Umbilical cord (tissue), 2 donors: ENCODE results near the gene RAB3B. TPM values are rescaled to one million over a fixed set of nuclear protein-coding genes. Genes with fewer than 3 reads are reported as not detected.
"Not testable (repeated sequence)": the region's sequence is repeated elsewhere in the genome, so short reads cannot be mapped to it uniquely, and the experiment has no call there.

Source experiments
- DNase-seq: peaks from one replicate; pipeline ENCODE4 v3.0.0-alpha.2; 2015; ENCODE audit warnings: low spot score
- total RNA-seq: library from RNA; depleted of rRNA; stranded (reverse); fragments of >200 nt; gene quantifications from one replicate; pipeline ENCODE4 v1.2.3, GENCODE V29; 2014; ENCODE audit warnings: low replicate concordance; ENCODE audit not compliant: insufficient read depth

RAB3B gene
- total RNA-seq, 1 donor from 2014 or later = 2.4 TPM

DNA sequence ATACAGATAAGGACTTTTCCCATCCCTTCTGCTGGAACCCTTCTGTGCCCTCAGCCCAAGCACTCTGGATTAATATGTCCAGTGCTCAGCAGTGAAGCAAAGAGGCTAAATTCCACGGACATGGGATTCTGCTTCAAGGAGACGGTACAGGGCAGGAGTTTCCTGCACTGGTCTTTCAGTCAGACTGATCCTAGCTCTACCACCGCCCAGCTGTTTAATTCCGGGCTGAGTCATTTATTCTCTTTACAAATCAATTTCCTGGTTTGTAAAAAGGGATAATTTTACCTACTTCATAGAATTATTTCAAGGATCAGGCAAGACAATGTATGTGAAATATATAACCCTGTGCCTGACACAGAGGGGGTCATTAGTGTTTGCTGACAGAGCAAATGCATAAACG, 70.4 kb downstream of the RAB3B start:
- no peak for DNase-seq

DNA sequence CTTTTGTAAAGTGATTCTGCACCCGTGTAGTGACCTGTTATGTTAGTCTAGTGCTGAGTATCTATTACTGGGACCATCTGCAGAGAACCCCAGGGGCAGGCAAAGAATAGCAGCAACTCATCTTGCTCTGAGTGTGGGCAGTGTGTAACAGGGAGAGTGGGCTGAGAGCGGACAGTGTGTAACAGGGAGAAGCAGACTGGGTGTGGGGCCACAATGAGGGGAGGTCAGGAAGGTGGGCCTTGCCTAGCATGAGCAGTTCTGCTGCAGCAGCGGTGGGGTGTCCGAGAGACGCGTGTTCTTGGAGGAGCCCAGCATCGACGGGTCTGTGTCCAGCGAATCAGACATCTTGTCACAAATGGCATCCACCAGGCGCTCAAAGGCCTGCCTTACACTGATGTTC, 70.8 kb downstream of the RAB3B start:
- no peak for DNase-seq

DNA sequence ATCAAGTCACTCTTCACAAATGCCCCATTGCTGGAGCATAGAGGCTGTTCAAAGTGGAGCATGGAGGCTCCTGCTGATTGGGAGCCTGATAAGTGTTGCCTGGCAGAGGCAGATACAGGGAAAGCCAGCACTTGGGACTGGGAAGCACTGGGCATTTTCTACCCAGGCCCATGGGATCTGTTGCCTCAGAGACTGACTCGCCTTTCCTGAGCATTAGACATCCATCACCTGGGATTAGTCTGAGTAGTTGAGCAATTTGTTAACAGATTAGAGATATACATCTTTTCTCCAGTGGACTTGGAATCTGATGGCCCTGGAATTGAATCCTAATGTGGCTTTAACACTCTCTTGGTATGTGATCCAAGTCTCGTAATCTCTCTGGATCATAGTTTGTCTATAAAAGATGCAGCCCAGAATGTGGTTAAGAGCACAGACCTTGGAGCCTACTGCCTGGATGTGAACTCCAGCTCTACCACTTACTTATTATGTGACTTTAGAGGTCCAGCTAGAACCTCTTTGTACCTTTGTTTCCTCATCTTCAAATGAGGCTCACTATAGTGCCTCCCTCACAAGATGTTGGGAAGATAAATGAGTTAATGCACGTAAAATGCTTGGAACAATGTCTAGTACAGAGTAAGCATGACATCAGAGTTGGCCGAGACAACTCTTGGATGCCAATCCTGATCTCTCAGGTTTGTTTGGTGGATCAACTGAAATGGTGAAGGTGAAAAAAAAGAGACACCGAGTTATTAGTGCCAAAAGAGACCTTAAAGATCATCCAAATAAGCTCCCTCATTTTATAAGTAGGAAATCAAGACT, 73.7 kb downstream of the RAB3B start:
- peak; percentile 22 for DNase-seq

DNA sequence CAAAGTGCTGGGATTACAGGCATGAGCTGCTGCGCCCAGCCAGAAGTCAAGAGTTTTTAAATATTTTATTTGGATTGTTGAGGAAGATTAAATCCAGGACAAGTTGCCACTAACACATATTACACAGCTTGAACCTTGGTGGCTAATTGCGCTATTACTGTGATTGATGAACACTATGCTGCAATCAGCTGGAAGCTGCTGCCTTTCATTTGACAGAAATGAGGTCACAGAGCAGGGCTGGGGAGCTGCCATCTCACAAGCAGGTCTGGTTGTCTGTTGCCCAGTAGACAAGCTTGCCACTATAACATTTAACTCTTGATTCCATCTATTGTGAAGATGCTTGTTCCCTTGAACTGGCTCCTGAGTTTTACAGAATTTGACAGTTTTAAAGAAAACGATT, 74.5 kb downstream of the RAB3B start:
- no peak for DNase-seq

DNA sequence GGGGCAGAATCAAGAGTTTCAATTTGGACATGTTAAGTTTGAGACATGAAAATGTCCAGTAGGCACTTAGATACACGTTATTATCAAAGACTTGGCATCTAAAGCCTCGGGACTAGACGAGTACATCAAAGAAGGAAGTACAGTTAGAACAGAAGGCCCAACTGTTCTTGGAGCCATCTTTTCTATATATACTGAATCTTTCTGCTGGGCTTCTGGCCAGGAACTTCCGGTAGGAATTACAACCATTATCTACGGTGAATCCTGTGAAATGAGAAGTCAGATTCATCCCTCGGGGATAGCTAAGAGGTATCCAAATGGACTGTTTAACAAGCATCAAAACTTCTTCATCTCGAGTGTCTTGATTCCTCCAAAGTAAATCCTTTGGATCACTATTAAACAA, 77.6 kb downstream of the RAB3B start:
- no peak for DNase-seq

DNA sequence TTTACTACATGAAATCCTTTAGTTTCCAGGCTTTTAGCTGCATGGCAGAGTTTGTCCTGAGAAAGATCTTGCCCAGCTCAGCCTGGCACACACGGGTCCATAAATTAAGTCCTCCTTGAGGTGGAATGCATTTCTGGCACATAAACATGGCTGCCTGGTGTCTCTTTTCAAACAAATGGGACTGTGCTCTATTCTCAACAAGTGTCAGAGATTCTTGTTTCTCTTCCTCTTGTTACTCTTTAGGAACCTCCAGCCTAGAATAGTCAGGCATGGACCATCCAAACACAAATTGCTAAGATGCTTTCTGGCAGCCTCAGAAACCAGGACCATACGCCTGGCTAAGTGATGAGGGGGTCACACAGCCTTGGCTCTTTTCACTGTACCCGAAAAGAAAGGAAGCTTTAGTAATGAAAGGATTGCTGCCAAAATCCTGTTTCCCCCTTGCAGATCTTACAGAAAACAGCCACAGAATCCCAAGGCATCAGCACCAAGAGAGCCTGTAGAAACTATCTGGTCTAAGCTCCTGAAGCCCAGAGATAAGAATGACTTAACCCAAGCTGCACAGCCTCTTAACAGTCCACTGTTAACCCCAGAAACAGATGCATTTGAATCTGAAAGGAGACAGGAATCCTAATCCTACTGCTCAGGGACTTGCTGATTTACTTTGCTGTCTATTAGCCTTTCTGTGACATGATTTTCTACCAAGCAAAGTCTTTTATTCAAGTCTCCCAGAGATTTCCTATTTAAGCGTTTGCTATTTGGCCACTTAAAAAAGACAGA, 80.1 kb downstream of the RAB3B start:
- DNase-seq = peak; percentile 79

DNA sequence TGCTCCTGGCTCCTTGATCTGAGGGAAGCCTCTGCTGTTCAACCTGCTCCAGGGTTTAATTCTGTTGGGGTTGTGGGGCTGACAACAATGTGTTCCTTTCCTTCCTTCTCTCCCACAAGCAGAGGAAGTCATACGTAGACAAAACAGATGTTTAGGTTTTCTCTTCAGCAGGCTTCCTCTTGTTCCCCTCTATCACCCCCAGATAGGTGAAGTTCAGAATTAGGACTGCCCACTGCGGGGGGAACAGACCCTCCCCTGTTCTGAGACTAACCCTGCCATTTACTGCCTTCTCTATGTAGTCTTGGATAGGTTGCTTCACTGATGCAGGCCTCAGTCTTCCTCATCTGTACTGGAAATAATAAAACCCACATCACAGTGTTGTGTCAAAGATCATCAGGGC, 82.0 kb downstream of the RAB3B start:
- DNase-seq = no peak

DNA sequence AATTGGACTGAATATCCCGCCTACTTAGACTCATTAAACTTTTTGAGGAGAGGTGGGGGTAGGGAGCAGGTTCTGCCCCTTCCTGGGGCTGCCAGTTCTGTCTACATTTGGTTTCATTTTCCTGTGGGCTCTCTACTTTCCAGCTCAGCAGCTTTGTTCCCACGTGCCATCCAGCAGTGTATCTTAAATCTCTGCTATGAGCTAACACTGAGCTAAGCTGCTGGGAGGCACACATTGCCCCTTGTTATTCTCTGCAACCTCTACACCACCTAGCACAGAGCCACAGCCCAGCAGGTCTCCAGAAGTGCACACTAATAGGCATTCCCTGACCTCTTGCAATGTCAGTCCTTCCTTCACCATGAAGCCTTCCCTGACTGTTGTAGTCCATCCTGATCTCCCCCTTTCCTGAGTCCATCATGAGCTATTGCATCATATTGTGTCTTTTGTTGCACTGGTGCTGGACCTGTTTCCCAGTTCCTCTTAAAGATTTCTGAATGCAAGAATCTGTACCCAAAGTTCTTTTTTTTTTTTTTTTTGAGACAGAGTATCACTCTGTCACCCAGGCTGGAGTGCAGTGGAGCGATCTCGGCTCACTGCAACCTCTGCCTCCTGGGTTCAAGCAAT, 83.3 kb downstream of the RAB3B start:
- no peak for DNase-seq

DNA sequence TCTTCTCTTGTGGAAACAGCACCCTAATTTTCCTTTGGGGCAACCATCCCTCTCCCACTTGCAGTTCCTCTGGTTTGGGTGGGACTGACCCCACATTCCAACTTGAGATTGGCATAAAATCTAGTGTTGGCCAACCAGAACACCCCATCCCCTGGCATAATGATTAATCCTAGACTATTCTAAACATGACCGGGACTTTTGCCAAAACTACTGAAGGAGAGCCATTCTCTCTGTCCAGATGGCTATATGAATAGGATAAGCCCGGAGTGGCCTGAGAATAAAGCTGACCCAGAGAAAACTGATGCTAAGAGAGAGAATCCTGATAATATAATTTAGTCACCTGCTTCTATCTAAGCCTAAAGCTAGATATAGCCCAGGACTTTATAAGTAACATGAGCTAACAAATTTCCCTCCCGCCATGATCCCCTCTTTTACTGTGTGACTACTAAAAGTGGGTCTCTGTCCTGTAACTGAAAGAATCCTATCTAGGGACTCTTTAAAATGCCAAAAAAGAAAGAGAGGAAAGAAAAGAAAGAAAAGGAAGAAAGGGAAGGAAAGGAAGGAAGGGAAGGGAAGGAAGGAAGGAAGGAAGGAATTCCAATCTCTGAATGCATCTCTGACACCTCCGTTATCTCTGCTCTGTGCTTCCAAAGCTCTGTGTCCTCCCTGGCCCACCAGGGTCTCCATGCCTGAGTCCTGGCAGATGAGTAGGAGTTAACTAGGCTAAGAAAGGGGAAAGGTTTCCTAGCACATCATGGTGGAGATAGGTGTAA, 84.0 kb downstream of the RAB3B start:
- DNase-seq = no peak

DNA sequence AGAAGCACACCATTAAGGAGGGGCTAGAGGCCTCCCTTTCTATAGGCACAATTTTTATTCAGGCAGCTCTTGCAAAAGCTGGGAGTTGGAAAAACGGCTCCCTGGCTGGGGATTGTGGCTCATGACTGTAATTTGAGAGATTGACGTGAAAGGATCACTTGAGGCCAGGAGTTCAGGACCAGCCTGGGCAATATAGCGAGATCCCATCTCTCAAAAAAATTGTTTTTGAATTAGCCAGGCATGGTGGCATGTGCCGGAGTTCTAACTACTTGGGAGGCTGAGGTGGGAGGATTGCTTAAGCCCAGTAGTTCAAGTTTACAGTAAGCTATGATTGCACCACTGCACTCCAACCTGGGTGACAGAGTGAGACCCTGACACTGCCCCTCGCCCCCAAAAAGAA, 88.0 kb downstream of the RAB3B start:
- DNase-seq = no peak

DNA sequence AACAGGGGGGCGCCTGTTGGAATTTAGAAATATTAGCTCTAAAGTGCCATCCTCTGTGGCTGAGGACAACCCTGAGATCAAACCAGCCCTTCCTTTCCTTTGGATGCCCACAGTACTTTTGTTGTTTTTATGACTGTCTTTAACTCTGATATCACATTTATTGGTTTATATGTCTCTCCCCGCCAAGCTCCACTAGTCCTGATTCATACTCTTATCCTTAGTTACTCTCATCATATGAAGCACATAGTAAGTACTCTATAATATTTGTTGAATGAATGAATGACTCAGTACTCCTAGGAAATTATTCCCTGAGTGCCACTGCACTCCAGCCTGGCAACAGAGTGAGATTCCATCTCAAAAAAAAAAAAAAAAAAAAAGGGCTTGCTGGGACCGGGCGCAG, 89.3 kb downstream of the RAB3B start:
- DNase-seq = no peak

DNA sequence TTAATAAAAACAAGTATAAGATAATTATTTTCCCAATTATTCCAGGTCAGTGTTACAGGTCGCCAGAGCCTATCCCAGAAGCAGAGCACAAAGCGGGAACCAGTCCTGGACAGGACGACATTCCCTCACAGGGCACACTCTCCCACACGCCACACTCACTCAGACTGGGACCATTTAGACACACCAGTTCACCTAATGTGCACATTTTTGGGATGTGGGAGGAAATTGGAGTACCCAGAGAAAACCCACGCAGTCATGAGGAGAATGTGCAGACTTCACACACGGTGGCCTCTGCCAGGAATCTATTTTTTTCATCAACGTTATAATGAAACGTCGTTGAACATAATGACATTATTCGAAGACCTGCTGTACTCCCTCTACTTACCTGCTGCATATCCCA, 91.5 kb downstream of the RAB3B start:
- DNase-seq = no peak

DNA sequence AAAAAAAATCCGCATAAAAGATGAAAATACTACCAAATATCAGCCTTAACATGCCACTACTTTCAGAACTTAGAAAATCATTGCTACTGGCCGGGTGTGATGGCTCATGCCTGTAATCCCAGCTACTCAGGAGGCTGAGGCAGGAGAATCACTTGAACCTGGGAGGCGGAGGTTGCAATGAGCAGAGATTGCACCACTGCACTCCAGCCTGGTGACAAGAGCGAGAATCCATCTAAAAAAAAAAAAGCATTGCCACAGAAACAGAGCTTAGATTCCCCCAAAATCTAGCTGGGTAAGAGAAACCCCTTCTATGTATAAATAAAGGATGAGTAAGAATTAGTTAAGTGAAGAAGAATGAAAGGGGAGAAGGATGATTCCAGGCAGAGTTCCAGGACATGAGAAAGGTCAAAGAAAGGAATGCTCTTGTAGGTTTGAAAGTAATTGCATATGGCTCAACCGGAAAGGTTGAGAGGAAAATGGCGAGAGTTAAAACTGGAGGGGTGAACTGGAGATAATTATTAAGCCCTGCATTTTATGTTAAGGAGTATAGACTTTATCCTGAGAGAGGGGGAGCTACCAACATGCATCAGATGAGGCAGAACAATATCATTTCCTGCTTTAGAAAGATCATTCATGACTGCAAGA, 92.3 kb downstream of the RAB3B start:
- no peak for DNase-seq

DNA sequence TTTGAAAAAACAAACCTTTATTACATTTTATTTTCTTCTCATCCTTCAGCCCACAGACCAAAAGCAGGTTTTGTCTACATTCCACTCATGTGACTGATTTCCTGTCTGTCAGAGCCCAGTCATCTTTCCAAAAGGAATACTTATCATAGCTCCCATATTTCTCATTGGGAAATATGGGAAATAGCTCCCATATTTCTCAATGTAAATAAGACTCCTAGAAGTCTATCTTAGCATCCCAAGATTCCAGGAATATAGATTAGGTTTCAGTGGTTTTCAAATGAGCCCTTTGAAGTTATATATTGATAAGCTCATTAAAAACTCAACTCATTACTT, 92.8 kb downstream of the RAB3B start:
- peak; percentile 27 for DNase-seq

DNA sequence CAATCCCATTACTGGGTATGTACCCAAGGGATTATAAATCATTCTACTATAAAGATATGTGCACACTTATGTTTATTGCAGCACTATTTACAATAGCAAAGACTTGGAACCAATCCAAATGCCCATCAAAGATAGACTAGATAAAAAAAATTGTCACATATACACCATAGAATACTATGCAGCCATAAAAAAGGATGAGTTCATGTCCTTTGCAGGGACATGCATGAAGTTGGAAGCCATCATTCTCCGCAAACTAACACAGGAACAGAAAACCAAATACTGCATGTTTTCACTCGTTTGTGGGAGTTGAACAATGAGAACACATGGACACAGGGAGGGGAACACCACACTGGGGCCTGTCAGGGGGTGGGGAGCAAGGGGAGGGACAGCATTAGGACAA, 95.8 kb downstream of the RAB3B start:
- DNase-seq = not testable (repeated sequence)

DNA sequence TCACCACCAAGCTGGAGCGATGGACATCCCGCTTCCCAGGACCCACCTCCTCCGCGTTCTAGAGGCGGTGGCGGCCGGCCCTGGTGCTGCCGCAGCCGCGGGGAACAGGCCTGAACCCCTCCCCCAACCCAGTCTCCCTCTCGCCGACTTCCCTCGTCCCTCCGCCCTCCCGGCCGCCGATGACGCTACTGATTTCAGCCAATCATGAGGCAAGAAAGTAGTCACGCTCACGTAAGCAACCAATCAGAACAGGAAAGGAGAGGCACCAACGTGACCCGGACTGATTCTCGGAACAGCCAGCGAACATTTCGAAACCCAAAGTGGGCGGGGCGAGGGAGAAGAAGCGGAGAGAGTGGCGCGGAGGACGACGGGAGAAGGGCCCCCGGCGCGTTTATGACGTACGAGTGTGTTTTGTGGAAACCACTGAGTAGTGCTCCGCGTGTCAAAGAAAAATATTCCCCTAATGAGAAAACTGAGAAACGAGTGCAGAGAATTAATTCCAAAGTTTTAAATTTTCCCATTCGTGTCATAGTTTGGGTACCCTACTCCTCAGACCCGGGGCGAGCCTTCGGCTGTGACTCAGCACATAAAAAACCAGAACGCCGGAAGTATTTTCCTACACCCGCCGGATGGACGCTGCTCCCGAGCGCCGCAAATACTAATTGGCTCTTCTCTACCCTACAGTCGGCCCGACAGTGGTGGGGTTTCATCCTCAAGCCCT, 111.7 kb downstream of the RAB3B start, which contains the start of gene NRDC:
Gene NRDC (minus strand): TSS at position 112 of the 721 bp plus-strand sequence. CDS start 112 bp downstream, outside the sequence.
- peak; percentile 100 for DNase-seq

DNA sequence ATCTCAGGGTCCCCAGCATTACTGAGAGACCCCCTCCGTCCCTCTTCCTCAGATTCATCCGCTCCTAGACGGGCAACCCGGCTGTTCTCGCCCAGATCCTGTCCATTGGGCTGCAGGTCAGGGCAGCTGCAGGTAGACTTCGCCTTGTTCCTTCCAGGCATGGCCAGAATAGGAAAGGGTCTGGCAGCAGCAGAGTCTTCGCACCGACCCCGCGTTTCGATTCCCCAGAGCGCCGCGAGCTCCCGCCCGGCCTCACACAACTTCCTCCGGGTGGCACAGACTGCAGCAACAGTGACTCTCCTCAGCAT, 112.2 kb downstream of the RAB3B start:
- no peak for DNase-seq

DNA sequence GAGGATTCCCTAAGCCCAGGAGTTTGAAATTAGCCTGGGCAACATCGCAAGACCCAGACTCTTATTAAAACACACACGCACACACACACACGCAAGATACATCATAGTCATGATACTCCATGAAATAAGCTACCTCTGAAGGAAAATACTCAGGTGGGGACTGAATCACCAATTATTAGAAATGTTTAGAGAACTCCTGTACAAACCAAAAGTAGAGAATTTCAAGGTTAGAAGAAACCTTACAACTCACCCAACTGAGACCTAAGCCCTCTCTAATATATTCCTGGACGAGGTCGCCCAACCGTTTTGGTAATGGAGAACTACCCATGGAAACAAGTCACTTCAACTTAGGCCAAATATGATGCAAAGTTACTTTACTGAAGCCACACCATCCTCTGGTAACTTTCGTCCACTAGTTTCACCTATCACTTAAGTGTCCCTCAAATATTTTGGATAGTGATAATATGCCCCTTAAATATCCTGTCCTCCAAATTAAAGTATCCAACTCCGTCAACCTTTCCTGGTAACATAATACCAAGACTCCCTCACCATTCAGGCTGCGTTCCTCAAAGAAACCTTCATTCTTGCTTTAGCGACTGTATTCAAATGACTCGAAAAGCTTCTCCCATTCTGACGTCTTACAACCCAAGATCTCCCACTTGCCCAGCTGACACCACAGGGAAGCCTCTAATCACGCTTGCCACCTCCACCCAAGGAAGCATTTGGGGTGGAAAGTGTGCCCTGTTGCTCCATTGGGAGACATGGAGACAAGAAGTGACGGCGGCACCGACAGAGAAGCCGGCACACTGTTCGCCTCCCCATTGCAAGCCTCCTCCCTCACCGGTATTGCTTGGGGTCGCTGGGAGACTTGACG, 112.8 kb downstream of the RAB3B start:
- peak; percentile 29 for DNase-seq

DNA sequence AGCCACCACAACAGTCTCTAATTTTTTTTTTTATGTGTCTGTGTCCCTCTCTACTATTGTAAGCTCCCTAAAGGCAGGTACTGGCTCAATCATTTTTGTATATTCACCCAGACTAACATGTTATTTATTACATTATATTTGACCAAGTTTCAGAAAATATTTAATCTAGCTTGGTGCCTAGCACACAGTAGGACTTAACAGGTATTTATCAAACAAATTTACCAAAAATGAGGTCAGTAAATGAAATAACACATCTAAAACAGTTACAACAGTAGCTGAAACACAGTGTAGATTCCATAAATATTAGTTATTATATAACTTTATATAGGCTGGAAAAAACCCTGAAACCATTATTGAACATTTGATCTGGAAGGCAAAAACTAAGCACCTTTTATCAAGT, 114.7 kb downstream of the RAB3B start:
- no peak for DNase-seq

DNA sequence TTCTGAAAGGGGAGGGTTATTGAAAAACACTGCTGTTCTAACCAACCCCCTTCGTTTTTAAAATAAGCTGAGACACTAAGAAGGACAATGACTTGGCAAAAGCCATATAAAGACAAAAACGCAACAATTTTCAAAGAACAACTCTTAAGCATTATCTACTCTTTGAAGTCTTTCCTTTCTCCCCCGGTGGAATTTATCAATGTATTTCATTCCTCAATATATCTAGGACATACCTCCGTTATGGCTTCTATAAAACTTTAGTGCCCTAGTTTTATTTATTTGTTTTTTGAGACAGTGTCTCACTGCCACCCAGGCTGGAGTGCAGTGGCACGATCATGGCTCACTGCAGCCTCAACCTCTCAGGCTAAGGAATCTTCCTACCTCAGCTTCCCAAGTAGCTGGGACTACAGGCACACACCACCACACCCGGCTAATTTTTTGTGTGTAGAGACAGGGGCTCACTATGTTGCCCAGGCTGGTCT, 115.2 kb downstream of the RAB3B start:
- no peak for DNase-seq
